ENCODE measurements around the gene APEX2.
"Not testable (repeated sequence)": the region's sequence is repeated elsewhere in the genome, so short reads cannot be mapped to it uniquely, and the experiment has no call there.

The APEX2 gene

GRCh38 chrX:54979432-54979831, 20.7 kb upstream of the APEX2 start:
- TF ChIP-seq, protein P1, sequence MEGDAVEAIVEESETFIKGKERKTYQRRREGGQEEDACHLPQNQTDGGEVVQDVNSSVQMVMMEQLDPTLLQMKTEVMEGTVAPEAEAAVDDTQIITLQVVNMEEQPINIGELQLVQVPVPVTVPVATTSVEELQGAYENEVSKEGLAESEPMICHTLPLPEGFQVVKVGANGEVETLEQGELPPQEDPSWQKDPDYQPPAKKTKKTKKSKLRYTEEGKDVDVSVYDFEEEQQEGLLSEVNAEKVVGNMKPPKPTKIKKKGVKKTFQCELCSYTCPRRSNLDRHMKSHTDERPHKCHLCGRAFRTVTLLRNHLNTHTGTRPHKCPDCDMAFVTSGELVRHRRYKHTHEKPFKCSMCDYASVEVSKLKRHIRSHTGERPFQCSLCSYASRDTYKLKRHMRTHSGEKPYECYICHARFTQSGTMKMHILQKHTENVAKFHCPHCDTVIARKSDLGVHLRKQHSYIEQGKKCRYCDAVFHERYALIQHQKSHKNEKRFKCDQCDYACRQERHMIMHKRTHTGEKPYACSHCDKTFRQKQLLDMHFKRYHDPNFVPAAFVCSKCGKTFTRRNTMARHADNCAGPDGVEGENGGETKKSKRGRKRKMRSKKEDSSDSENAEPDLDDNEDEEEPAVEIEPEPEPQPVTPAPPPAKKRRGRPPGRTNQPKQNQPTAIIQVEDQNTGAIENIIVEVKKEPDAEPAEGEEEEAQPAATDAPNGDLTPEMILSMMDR (IDR thresholded peaks at IDR 0.05; ENCODE audit: low read depth, low read length): no peak
- H3K4me3 ChIP-seq (replicated peaks in 1 of 2; ENCODE audit: low read depth in 2 of 2, low read length in 2 of 2): no peak overlapping the region
- no peak for DNase-seq (ENCODE audit: low read depth in 2 of 2)

- TF ChIP-seq, protein P1 (IDR thresholded peaks at IDR 0.05; ENCODE audit: low read depth, low read length): no peak
- DNase-seq (ENCODE audit: low read depth in 2 of 2): no peak
- H3K4me3 ChIP-seq (replicated peaks in 1 of 2; ENCODE audit: low read depth in 2 of 2, low read length in 2 of 2): no peak overlapping the region
Observed at GRCh38 chrX:54980334-54980733, 19.8 kb upstream of the APEX2 start.

DNA sequence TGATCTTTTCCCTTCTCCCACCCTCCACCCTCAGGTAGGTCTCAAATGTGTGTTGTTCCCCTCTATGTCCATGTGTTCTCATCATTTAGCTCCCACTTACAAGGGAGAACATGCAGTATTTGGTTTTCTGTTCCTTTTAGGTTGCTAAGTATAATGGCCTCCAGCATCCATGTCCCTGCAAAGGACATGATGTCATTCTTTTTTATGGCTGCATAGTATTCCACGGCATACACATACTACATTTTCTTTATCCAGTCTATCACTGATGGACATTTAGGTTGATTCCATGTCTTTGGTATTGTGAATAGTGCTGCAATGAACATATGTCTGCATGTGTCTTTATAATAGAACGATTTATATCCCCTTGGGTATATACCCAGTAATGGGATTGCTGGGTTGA, 16.9 kb upstream of the APEX2 start:
- not testable (repeated sequence) for H3K4me3 ChIP-seq (replicated peaks in 1 of 2; ENCODE audit: low read depth in 2 of 2, low read length in 2 of 2); DNase-seq (ENCODE audit: low read depth in 2 of 2)

DNA sequence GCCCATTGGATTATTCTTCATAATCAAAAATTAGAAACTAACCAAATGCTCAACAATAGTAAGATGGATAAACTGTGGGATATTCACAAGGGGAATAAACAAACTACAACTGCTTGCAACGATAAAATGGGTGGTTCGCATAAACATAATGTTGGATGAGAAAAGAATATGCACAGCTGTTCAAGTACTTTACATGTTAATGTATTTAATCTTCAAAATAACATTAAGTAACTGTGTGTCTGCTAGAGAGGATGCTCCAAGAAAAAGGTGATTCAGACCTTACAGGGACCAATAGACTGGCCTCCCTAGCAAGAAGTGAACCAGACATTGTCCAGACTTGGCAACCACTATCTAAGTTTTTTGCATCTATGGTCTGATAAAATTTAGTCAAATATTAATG, 8.5 kb upstream of the APEX2 start:
- DNase-seq (ENCODE audit: low read depth in 2 of 2): no peak
- TF ChIP-seq, protein P1 (IDR thresholded peaks at IDR 0.05; ENCODE audit: low read depth, low read length): no peak

DNA sequence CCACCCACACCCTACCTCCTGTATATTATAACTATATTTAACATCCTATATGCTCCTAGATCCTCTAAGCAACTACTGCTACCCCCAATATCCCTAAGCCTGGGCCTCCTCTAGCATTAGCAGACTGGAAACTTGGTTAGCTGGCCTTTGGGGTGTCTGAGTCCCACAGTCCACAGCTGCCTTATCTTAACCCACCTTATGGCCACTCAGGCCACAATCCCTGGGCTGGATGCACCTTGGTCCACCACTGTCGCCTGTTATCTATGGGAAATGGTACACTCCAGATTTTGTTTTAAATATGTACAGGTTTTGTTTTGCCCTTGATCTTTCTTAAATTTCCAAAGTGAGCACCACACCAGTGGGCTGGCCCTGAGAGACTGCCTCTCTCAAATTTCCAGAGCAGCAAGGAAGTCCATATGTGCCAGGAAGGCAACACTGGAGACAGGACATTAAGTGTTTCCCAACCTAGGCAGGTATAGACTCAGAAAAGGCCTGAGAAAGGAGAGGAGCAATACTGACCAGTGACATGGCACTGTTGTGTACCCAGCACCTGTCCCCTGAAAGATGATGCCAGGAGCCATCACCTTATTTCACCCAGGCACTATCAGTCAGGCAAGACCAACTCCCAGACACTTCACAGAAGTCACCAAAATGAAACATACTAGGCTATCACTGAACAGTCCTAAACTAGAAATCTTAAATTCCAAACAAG, 7.1 kb upstream of the APEX2 start:
- TF ChIP-seq, protein P1 (IDR thresholded peaks at IDR 0.05; ENCODE audit: low read depth, low read length): no peak
- DNase-seq (ENCODE audit: low read depth in 2 of 2): no peak

More for the DNA sequence above, 8.5 kb upstream of the APEX2 start:
- H3K4me3 ChIP-seq (replicated peaks in 1 of 2; ENCODE audit: low read depth in 2 of 2, low read length in 2 of 2): no peak overlapping the region

GRCh38 chrX:54994099-54994498, 6.1 kb upstream of the APEX2 start, which contains the start of gene PFKFB1:
Gene PFKFB1, minus strand, starts transcription at chrX:54994188. Its CDS starts 181 bp downstream, at chrX:54994007.
- no peak within 1 kb of the TSS for H3K4me3 ChIP-seq (replicated peaks in 1 of 2; ENCODE audit: low read depth in 2 of 2, low read length in 2 of 2)
- TF ChIP-seq, protein P1 (IDR thresholded peaks at IDR 0.05; ENCODE audit: low read depth, low read length): no peak
- DNase-seq (ENCODE audit: low read depth in 2 of 2): no peak

More for the DNA sequence above, 7.1 kb upstream of the APEX2 start:
- H3K4me3 ChIP-seq (replicated peaks in 1 of 2; ENCODE audit: low read depth in 2 of 2, low read length in 2 of 2): no peak overlapping the region

- no peak for DNase-seq (ENCODE audit: low read depth in 2 of 2)
- no peak overlapping the region for H3K4me3 ChIP-seq (replicated peaks in 1 of 2; ENCODE audit: low read depth in 2 of 2, low read length in 2 of 2)
- TF ChIP-seq, protein P1 (IDR thresholded peaks at IDR 0.05; ENCODE audit: low read depth, low read length): no peak
Observed at GRCh38 chrX:54994668-54995351, 5.4 kb upstream of the APEX2 start.
